Measurements from ENCODE around the gene TMCC3. TPM values are rescaled to one million over a fixed set of nuclear protein-coding genes. Genes with fewer than 3 reads are reported as not detected.

TMCC3 gene
- total and polyA plus RNA-seq, 9 of the 15 experiments (the other 6 are each of a cell fraction or from before 2014, with no cell fraction given) = not detected

DNA sequence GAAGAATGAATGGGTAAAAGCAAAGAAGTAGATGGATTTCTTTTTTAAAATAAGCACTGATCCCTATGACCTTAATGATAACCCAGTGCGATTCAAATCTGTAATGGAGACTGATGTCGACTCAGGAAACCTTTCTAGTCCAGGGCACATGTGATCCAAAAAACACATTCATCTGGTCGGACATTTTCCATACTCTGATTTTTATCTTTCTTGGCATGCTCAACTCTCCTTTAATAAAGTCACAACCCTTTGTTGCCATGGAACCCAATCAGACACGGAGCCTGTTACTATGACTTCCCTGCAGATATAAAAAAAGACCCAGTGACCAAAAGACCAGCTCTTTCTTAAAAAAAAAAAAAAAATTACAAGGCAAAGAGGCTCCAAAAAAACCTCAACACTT, 27.9 kb downstream of the TMCC3 start:
- H2AFZ ChIP-seq (ENCODE audit: low read depth, low read length) = no peak overlapping the region
- intact Hi-C loops (cut with micrococcal nuclease) = no loop called here
- no peak overlapping the region for H3K4me2 ChIP-seq (ENCODE audit: insufficient read depth, low read length)
- no peak overlapping the region for H3K4me3 ChIP-seq
- POLR2A ChIA-PET = no interaction called here
- no peaks in the 10 kb centered on the region for H3K9me1 ChIP-seq (ENCODE audit: control insufficient read depth, insufficient read depth, low read length)
- DNase-seq (ENCODE audit: extremely low read depth in 1 of 4, low spot score in 3 of 4) = no peak
- in situ Hi-C loops (cut with MboI) = no loop called here
- FAIRE-seq = no peak
- H3K27me3 ChIP-seq (ENCODE audit: control insufficient read depth in 2 of 2, insufficient read depth in 2 of 2, low read length in 2 of 2) = peaks cover 3 to 15% of the 10 kb centered on the region in 2 experiments; a peak in 4 of 5 replicates
- no peaks in the 10 kb centered on the region for H3K36me3 ChIP-seq (ENCODE audit: control insufficient read depth, insufficient read depth, low read length)
- H3K4me1 ChIP-seq (replicated peaks in 1 of 2; ENCODE audit: control insufficient read depth in 2 of 2, insufficient read depth in 2 of 2, low read length in 2 of 2) = no peaks in the 10 kb centered on the region
- no peak overlapping the region for H3K27ac ChIP-seq (ENCODE audit: extremely low read depth, low read depth, low read length)
- no peak for TF ChIP-seq ZNF324 (CRISPR knock-in tag; IDR thresholded peaks at IDR 0.05)
- TF ChIP-seq, protein P1, sequence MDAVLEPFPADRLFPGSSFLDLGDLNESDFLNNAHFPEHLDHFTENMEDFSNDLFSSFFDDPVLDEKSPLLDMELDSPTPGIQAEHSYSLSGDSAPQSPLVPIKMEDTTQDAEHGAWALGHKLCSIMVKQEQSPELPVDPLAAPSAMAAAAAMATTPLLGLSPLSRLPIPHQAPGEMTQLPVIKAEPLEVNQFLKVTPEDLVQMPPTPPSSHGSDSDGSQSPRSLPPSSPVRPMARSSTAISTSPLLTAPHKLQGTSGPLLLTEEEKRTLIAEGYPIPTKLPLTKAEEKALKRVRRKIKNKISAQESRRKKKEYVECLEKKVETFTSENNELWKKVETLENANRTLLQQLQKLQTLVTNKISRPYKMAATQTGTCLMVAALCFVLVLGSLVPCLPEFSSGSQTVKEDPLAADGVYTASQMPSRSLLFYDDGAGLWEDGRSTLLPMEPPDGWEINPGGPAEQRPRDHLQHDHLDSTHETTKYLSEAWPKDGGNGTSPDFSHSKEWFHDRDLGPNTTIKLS (IDR thresholded peaks at IDR 0.05; ENCODE audit: borderline replicate concordance, low read depth) = no peak
- no peak for TF ChIP-seq ZBTB8A (IDR thresholded peaks at IDR 0.05; ENCODE audit: partially characterized antibody)
- TF ChIP-seq SMC3 (conservative IDR thresholded peaks at IDR 0.05; ENCODE audit: insufficient read depth, low read depth, low read length) = no peak
- TF ChIP-seq NCOA1 (IDR thresholded peaks at IDR 0.05; ENCODE audit: low read depth) = no peak
- no peak for TF ChIP-seq ZC3H8 (IDR thresholded peaks at IDR 0.05)
- no peak for TF ChIP-seq ZNF133 (CRISPR knock-in tag; IDR thresholded peaks at IDR 0.05)
- TF ChIP-seq, protein P2, sequence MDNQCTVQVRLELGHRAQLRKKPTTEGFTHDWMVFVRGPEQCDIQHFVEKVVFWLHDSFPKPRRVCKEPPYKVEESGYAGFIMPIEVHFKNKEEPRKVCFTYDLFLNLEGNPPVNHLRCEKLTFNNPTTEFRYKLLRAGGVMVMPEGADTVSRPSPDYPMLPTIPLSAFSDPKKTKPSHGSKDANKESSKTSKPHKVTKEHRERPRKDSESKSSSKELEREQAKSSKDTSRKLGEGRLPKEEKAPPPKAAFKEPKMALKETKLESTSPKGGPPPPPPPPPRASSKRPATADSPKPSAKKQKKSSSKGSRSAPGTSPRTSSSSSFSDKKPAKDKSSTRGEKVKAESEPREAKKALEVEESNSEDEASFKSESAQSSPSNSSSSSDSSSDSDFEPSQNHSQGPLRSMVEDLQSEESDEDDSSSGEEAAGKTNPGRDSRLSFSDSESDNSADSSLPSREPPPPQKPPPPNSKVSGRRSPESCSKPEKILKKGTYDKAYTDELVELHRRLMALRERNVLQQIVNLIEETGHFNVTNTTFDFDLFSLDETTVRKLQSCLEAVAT (IDR thresholded peaks at IDR 0.05) = no peak
- no peak for TF ChIP-seq ZKSCAN8 (CRISPR knock-in tag; IDR thresholded peaks at IDR 0.05)
- WGBS (ENCODE audit: insufficient coverage, low coverage, missing lambda C conversion rate) = 0% methylated on average over 4 of the region's 4 CpGs
- CTCF ChIA-PET (ENCODE audit: low intra/inter-chr PET ratio) = no interaction called here
- BruUV-seq (replicated peaks) = no TSS peak
- no peaks in the 10 kb centered on the region for H4K20me1 ChIP-seq (replicated peaks; ENCODE audit: control insufficient read depth, insufficient read depth, low read length)
- no peaks in the 10 kb centered on the region for H3K9me3 ChIP-seq (replicated peaks; ENCODE audit: control insufficient read depth, insufficient read depth, low read depth, low read length)
- H3K9ac ChIP-seq (ENCODE audit: insufficient read depth in 1 of 2, low read depth in 2 of 2, low read length in 2 of 2) = no peak overlapping the region
- no peak for ATAC-seq
- no peaks in the 10 kb centered on the region for H3K79me2 ChIP-seq (ENCODE audit: control insufficient read depth, insufficient read depth, low read length)

All from K562 (cell line).